Fibroblast of pulmonary artery (primary cell): ENCODE results near the gene TXNL4B.

Experiments used
- DNase-seq: peaks from one replicate; pipeline ENCODE4 v3.0.0-alpha.2; 2010; ENCODE audit warnings: low read depth
- H3K4me3 ChIP-seq: replicated peaks from 2 replicates; pipeline ENCODE4 v1.5.1; 2011; ENCODE audit warnings: low read depth, mild to moderate bottlenecking, control low read depth, low read length, moderate library complexity
- TF ChIP-seq, protein P1 (sequence below): IDR thresholded peaks from 2 replicates; pipeline ENCODE4 v1.5.1; 2011; ENCODE audit warnings: mild to moderate bottlenecking, control low read depth, low read length, inconsistent platforms; ENCODE audit errors: missing control alignments

TXNL4B gene

DNA sequence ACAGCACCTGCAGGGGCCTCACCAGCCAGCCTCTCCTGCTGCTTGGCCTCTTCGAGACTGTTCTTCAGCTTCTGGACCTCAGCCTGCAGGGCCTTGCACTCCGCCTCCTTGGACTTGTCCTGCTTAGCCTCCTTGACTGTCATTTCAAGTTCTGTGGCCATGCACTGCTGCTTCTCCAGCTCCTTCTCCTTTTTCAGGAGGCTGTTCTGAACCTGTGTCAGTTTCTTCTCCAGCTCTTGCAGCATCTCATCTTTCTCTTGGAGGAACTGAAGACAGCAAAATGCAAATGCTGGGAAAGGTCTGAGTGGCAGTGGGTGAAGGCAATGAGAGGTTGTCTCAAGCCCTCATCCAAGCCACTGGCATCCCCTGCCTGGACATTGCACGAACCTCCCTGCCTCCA is 39.3 kb upstream of the TXNL4B start:
- TF ChIP-seq, protein P1, sequence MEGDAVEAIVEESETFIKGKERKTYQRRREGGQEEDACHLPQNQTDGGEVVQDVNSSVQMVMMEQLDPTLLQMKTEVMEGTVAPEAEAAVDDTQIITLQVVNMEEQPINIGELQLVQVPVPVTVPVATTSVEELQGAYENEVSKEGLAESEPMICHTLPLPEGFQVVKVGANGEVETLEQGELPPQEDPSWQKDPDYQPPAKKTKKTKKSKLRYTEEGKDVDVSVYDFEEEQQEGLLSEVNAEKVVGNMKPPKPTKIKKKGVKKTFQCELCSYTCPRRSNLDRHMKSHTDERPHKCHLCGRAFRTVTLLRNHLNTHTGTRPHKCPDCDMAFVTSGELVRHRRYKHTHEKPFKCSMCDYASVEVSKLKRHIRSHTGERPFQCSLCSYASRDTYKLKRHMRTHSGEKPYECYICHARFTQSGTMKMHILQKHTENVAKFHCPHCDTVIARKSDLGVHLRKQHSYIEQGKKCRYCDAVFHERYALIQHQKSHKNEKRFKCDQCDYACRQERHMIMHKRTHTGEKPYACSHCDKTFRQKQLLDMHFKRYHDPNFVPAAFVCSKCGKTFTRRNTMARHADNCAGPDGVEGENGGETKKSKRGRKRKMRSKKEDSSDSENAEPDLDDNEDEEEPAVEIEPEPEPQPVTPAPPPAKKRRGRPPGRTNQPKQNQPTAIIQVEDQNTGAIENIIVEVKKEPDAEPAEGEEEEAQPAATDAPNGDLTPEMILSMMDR, result no peak
- H3K4me3 ChIP-seq, result no peak overlapping the region
- no peak for DNase-seq

DNA sequence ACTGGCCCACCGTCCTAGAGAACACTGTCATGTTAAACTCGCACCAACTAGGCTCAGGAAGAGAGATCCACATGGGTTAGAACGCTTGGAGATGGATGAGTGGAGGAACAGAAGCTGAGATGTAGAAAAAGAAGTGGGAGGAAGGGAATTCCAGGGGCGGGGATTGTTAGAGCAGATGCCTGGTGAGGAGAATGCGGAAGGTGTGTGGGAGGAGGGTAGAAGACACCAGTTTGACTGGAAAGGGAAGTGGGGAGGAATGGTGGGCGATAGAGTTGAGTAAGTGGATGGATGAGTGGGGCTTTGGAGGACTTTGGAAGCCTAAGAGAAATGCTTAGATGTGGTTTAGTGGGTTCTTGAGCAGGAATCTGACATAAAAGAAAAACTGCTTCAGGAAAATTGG is 37.6 kb upstream of the TXNL4B start:
- DNase-seq, result peak; percentile 31
- TF ChIP-seq, protein P1, result no peak
- H3K4me3 ChIP-seq, result no peak overlapping the region

DNA sequence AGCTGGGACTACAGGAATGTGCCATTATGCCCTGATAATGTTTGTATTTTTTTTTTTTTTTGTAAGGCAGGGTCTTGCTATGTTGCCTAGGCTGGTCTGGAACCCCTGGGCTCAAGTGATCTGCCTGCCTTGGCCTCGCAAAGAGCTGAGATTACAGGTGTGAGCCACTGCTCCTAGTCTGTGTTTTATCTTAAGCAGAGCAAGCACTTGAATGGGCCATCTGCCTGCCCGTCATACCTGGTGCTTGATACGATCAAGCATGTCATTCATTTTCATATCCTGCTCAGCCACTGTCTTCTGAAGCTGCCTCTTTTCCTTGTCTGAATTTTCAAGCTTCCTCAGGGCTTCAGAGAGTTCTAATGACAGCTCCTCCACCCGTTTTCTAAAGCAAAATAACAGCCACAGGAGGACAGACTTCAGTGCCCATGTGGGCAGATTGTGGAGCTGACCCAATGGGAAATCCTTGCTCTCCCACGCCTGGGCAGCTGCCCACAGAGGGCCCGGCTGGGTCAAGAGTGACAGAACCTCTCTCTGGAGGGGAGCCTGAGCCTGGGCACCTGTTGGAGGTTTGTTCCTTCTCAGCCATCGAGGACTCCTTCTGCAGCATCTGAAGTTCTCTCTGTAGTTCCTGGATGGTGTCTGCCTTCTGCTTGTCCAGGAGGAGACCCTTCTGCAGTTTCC is 36.7 kb upstream of the TXNL4B start:
- no peak for DNase-seq
- TF ChIP-seq, protein P1, result no peak
- H3K4me3 ChIP-seq, result no peak overlapping the region

DNA sequence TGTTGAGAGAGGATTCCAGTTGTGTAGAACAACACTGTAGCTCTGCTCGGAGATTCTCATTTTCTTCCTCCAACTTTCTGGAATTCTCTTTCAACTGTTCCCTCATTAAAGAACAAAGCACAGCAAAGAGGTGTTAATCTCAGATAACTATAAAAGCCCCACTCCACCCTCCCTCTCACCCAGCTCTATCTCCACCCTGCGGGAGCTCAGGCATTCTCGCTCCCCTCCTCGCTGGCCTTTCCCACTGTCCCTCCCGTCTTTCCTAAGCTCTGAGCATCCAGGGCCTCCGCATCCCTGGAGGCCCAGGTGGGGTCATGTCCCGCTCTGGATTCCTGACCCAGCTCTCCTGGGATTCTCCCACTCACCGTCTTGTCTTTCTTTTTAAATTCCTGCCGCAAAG is 35.3 kb upstream of the TXNL4B start:
- no peak overlapping the region for H3K4me3 ChIP-seq
- DNase-seq, result no peak
- TF ChIP-seq, protein P1, result no peak

DNA sequence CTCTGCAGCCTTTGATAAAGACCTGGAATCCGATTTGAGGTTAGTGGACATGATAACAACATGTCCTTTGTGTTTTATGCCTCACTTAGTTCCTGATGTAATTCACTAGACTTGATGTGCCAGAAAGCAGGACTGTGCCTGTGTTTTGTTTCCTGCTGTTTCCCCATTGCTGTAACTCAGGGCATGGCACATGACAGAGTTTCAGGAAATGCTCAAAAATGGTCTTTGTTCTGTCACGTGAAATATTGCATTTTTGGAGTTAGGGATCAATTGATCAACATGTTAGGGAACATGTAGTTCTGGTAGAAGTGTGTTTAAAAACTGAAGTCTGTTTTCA is 33.0 kb upstream of the TXNL4B start:
- TF ChIP-seq, protein P1, result no peak
- DNase-seq, result peak; percentile 6
- H3K4me3 ChIP-seq, result no peak overlapping the region

DNA sequence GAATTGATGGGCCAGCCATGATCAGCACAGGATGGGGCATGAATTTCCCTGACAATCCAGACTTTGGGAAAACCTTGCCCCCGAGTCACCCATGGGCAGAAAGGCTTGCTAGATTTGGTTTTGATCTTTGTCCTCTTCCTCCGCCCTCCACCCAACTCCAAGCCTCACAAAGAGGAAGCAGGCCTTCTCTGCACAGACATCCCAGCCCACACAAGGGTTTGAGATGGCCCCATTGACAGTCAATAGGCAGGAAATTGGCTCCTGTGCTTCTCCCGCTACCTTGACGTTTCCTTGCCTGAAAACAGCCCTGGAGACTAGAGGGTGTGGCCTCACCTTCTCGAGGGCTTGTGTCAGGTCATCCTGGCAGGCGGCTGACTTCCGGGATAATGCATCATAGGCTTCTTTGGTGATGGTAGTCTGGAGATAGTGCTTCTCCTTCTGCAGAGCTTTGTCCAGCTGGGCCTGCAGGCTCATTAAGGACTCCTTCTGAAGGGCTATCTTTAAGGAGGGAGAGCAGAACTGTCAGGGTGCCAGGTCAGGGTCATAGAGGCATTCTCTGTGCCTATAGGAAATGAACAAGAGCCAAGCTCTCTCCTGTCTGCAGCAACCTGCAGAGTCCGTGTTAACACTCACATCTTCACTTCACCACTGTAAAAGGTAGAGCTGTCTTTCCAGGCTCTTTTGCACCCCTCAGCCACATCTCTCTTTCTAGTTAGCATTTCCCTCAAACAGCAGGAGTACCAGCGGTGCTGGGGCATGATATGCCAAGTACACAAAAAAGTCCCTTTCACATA is 32.4 kb upstream of the TXNL4B start:
- TF ChIP-seq, protein P1, result no peak
- no peak for DNase-seq
- H3K4me3 ChIP-seq, result no peak overlapping the region
